GM19240 (cell line): ENCODE measurements around the gene SLC6A19.

Source experiments
- DNase-seq: peaks from one replicate; pipeline ENCODE4 v3.0.0; 2011; ENCODE audit warnings: low spot score; ENCODE audit not compliant: insufficient read length

The SLC6A19 gene

DNA sequence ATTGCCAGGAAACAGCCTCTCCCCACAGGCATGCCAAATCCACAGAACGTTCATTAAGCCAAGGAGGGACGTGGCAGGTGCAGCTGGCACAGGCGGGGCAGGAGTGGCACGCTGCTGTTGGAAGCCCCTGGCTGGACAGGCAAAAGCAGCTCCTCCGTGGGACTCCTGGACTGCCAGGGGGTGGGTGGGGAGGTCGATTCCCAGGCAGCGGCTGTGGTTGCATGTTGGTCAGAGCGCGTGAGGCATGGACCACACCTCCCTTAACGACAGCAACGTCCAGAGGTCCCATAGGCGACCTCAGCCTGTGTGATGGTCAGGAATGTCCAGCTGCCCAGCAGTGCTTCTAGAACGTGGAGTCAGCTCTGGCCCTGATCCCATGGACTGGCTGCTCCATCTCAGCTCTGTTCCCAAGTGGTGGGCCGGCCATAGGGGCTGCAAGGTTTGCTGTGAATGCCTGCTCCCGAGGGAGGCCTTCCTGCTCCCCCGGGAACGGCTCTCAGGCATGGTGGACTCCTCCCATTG is 6.9 kb downstream of the SLC6A19 start:
- DNase-seq = no peak

DNA sequence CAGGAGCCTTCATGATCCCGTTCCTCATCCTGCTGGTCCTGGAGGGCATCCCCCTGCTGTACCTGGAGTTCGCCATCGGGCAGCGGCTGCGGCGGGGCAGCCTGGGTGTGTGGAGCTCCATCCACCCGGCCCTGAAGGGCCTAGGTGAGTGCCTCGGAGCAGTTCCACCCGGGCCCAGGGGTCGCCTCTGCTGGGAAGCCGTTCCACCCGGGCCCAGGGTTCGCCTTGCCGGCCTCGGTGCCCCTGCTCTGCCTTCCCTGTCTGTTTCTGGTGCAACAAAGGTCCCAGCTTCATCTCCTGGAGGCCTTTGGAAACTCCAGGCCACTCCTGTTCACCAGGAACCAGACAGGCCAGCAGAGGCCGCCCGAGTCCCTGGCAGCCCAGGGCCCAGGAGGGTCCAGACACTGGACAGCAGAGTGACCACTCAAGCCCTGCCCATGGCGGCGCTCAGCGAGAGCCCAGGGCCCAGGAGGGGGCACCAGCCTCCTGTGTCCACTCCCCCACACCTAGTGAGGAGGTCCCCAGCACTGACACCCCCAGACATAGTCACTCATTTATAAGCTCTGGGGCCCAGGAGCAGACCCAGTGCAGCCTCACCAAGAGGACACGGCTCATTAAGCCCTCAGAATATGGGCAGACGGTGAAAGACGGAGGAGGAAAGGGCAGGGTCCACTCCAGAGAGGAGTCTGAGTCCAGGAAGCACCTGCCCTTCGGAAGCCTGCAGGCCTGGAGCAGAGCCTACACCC is 7.5 kb downstream of the SLC6A19 start:
- DNase-seq = no peak

DNA sequence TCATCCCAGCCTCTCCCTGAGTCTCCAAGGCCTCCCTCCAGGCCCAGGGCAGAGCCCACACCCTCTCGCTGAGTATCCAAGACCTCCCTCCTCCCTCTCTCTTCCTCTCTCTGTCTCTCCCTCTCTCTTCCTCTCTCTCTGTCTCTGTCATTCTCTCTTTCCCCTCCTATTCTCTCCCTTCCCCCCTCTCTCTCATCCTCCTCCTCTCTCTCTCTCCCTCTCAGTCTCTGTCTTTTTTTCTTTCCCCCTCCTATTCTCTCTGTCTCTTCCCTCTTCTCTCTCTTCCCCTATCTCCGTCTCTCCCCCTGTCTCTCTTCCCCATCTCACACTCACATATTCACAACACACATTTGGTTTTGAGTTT is 8.1 kb downstream of the SLC6A19 start:
- no peak for DNase-seq

DNA sequence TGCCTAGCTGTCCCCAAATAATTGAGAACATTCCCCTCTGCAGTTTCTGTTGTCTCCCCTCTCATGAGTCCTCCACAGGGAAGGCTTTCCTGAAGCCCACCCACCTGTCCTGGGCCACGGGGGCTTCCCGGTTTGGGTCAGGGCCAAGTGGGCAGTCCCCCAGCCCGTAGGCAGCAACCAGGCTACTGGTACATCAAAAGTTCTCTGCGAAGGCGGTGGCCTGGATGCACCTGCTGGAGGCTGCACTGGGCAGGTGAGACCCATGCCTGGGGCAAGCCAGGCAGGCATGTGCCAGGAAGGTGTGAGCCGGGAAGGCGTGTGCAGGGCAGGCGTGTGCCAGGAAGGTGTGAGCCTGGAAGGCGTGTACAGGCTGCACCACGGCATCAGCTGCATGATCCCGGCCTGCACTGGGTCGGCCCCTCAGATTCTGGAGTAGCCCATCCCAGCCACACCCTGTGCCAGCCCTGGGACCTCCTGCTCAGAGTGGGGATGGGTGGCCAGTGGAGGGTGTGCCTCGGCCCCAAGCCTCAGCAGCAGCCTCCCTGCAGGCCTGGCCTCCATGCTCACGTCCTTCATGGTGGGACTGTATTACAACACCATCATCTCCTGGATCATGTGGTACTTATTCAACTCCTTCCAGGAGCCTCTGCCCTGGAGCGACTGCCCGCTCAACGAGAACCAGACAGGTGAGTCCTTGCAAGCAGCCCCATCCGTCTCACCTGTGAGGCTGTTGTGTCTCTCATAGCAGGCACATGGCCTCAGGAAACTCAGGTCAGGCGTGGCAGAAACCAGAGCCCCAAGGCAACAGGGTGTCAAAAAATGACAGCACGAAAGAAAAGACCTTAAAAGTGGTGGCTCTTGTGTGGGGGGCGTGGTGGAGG is 8.7 kb downstream of the SLC6A19 start:
- DNase-seq = no peak

DNA sequence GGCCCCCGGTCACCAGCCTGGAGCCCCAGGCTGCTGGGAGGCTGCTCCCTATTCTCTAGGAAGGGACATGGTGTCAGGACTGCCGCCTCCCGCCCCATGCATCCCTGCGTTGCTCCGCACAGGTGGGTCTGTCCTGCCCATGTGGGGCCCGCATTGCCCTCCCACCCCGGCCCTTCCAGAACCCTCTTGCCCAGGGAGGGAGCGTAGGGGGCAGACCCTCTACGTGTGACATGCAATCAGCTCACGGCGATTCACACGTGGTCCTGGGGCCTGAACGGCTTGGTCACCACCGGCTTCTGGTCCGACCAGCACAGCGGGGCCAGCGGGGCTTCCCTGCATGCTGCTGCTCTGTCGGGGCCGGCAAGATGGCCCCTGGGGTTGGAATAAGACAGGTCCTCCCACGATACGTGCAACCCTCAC is 9.4 kb downstream of the SLC6A19 start:
- DNase-seq = no peak

DNA sequence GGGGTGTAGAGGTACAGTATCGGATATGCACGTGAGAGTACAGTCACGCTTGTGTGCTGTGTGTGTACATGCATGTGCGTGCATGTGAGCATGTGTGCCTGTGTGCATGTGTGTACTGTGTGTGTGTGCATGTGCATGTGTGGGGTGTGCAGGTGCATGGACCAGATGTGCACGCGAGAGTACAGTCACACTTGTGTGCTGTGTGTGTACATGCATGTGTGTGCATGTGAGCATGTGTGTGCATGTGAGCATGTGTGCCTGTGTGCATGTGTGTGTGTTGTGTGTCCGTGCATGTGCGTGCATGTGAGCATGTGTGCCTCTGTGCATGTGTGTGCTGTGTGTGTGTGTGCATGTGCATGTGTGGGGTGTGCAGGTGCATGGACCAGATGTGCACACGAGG is 10.3 kb downstream of the SLC6A19 start:
- DNase-seq = no peak

DNA sequence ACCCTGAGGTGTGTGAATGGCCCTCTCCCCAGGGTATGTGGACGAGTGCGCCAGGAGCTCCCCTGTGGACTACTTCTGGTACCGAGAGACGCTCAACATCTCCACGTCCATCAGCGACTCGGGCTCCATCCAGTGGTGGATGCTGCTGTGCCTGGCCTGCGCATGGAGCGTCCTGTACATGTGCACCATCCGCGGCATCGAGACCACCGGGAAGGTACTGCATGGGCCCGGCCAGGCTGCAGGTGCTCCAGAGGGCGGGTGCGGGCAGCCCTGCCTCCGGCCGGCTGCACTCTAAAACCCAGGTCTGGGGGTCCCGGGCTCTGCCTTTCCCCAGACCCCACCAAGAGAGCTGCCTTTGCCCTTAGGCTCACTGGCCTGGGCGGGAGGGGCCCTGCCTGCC is 10.9 kb downstream of the SLC6A19 start:
- DNase-seq = no peak

DNA sequence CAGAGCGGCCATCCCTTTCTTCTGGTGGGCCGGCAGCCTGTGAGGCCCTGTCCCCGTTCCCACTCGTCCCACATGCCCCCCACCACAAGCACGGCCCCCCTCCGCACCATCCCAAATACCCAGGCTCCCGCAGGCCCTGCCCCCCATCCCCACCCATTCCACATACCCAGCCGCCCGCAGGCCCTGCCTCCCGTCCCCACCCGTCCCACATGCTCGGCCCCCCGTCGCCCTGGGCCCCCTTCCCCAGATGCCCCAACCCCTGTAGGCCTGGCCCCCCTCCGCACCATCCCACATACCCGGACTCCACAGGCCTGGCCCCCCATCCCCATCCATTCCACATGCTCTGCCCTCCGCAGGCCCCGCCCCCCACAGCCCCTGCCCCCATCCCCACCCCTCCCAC is 11.5 kb downstream of the SLC6A19 start:
- no peak for DNase-seq

DNA sequence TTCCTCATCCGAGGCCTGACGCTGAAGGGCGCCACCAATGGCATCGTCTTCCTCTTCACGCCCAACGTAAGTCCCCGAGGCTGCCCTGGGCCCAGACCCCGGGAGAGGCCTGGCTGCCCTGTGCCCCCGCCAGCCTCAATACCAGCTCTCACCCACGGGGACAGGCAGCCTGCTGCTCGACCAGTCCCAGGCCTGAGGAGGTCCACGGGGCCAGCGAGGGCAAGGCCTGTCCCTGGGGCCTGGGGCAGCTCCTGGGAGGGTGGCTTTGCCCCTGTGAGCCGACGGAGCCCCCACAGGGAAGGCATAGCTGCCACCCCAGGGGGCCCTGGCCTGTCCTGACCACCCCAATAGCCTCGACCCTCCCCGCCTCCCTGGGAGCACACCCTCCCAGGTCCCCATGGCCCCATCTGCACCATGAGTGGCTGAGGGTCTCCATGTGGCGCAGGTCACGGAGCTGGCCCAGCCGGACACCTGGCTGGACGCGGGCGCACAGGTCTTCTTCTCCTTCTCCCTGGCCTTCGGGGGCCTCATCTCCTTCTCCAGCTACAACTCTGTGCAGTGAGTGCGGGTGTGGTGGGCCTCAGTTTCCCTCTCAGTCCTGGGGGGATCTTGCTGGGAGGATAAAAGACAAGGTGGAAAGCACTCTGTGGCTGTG is 12.2 kb downstream of the SLC6A19 start:
- DNase-seq = no peak

DNA sequence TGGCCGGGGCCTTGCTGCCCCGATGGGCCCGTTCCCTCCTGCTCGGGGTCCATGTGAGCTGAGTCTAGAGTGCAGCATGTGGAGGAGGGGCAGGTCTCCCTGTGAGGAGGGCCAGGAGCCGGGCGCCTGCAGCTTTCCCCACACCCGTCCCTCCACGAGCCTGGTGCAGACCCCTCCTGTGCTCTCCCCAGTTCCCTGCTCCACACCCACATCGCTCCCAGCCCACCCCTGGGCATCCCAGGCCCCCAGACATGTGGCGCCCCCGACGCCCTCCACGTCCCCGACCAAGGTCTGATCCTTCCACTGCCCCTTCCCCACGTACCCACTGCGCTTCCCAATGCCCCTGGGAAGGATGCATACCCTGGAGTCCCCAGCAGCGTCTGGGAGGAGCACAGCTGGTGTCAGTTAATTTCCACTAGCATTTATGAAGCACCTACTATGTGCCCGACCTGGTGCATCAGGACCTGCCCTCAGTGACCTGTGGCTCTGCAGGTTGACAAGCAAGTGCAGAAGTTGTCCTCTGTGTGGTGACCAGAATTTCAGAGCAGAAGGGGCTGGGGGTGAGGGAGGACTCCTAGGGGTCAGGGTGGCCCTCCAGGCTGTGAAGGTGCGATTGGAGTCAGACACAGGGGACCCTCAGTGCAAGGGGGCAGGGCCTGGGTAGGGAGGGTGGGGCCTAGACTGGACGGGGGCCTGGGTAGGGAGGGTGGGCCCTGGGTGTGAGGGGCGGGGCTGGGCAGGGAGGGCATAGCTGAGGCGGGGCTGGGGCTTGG is 13.0 kb downstream of the SLC6A19 start:
- no peak for DNase-seq

DNA sequence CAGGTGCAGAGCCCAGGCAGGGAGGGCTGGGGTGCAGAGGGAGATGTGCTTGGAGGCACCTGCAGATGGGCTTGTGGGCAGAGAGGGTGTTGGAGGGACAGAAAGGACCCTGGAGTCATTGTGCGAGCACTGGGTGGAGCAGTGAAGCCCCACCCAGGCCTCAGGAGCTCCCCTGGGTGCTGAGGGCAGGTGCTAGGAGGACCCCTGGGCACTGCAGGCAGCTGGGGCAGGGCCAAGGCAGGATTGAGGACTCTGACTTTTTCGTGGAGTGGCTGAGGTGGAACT is 13.5 kb downstream of the SLC6A19 start:
- no peak for DNase-seq

DNA sequence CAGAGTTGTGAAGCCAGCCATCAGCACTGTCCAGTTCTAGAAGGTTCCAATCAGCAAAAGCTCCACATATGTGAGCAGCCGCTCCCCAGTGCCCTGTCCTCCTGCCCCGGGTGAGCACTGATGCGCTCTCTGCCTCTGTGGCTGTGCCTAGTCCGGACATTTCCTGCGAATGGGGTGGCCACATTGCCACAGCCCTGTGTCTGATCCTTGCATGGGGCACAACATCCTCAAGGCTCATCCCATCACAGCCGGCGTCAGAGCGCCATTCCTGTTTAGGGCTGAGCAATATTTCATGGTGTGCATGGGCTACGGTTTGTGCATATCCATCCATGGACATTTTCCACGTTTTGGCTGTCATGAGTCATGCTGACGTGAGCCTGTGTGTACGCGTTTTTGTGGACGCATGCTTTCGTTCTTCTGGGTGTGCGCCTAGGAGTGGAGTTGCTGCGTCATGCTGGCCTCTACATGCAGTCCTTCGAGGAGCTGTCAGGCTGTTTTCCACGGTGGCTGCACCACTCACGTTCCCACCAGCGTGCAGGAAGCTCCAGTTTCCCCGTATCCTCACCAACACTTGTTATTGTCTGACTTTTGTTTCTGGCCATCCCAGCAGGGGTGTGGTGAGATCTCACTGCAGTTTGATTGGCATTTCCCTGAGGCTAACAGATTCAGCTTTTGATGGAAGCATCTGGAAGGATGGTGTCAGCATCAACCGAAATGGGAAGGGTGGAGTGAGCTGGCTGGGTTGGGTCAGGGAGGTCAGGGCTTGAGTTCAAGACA is 14.1 kb downstream of the SLC6A19 start:
- DNase-seq = no peak

DNA sequence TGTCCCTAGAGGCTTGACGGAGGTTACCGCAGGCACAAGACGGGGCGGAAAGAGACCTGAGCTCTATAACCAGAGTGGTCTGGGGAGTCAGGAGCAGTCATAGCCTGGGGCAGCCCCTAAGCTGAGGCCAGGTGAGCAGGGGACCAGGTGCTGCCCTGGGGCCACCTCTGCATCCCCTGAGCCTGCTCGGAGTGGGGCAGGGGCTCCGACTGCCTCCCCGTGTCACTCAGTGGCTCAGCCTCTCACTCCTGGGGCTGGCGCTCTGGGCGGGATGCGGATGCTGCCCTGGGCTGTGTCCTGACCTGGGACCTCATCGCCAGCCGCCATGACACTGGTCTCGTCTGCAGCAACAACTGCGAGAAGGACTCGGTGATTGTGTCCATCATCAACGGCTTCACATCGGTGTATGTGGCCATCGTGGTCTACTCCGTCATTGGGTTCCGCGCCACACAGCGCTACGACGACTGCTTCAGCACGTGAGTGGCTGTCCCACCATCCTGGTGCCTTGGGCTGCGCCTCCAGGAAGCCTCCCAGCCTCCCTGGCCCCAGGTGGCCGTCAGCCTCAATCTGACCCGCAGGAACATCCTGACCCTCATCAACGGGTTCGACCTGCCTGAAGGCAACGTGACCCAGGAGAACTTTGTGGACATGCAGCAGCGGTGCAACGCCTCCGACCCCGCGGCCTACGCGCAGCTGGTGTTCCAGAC is 15.0 kb downstream of the SLC6A19 start:
- DNase-seq = no peak

DNA sequence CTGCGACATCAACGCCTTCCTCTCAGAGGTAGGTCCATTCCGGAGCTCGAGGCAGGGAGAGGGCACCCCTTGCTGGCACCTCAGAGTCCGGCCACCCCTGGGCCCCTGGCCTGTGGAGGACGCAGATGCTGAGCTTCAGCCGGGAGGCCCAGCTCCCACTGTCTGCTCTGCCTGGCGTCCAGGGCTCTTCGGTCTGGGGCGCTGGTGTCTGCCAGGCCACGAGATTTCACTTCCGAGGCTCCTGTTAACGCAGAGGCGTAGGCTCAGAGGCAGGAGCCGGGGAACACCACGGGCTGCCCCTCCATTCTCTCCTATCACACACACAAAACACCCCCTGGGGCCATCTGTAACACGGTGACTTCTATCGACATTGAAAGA is 15.5 kb downstream of the SLC6A19 start:
- DNase-seq = no peak

DNA sequence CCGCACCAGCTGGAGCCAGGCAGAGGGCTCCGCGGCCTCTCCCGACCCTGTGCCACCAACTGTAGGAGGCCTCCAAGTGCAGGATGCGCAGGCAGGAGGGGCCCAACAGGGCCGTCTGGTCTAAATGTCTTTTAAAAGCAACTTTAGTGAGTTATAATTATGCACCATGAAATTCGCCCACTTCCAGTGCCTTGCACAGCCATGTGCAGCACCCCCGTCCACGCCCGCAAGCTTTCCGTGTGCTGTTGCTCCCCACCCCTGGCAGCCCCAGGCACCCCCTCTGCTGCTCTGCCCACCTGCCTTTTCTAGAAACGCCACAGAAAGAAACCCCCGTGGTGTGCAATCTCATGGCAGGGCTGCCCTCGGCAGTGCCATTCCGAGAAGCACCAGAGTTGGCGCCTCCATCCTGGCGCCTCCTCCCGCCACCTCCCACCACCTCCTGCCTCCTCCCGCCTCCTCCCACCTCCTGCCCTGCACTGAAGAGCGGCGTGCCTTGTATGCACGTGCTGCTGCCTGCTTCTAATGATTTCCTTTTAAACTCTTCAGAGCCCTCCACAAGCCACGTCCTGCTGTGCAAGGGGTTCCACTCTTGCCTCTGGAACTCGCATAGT is 16.3 kb downstream of the SLC6A19 start:
- DNase-seq = no peak

DNA sequence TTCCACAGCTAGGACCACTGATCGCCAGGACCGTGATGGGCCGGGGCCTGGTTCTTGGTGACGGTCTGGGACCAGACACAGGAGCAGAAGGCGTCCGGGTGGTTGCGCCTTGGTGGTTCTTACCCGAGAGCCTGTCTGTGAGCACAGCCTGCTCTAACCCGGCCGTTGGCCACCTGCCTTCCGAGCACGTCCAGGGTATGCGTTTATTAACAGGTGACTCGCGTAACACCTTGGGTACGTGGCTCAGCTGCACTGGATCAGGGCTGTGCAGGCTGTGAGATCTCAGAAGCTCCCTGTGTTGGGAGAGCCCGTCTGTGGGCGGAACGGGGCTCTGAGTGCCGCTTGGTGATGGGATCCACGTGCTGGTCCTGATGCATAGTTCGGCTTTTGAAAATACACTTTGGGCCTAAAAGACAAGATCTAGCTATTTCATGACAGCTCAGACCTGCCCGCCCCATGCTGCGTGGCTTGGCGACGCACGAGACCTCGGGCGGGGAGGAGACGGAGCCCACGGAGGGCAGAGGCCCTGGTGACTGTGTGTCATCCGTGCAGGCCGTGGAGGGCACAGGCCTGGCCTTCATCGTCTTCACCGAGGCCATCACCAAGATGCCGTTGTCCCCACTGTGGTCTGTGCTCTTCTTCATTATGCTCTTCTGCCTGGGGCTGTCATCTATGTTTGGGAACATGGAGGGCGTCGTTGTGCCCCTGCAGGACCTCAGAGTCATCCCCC is 17.1 kb downstream of the SLC6A19 start:
- no peak for DNase-seq

DNA sequence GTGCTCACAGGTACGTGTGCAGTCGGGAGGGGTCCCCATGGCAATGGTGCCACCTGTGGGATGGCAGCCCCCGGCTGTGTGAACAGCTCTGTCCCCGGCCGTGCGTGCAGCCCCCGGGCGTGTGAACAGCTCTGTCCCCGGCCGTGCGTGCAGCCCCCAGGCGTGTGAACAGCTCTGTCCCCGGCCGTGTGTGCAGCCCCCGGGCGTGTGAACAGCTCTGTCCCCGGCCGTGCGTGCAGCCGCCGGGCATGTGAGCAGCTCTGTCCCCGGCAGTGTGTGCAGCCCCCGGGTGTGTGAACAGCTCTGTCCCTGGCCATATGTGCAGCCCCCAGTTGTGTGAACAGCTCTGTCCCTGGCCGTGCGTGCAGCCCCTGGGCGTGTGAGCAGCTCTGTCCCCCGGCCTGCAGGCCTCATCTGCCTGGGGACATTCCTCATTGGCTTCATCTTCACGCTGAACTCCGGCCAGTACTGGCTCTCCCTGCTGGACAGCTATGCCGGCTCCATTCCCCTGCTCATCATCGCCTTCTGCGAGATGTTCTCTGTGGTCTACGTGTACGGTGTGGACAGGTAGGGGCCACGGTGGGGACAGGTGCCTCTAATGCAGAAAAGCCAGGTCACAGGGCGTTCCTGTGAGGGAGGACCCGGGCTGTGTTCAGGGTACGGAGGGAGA is 17.8 kb downstream of the SLC6A19 start:
- no peak for DNase-seq

DNA sequence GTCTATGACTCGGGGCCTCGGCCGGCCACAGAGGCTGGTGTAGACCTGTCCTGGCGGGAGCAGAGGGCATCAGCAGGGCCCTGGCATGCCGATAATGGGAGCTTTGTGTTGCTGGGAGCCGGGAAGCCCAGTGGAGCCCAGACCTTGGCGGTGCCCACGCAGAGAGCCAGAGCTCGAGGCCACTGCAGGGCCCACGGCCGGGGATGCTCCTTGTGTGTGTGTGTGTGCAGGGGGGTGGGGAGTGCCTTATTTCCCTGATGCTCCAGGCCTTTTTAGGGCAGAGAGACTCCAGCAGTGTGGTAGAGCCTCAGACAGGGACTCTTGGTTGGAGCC is 18.3 kb downstream of the SLC6A19 start:
- no peak for DNase-seq

DNA sequence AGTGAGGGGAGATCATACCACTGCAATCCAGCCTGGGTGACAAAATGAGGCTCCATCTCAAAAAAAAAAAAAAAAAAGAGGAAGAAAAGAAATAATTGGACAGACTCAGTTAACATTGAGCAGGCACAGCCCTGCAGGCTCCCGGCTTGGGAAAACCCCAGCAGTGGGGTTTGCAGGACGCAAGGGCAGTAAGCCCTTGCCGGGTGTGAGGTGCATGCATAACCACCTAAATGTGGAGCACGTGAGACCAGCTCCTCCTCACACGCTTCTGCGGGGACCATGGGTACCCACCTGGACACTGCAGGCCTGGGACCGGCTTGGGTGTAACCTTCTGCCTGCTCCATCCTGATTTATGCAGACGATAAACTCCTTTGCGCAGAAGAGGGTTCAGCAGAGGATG is 19.0 kb downstream of the SLC6A19 start:
- no peak for DNase-seq
